OCI-LY1 (cell line): ENCODE measurements around the gene URAD.

Experiments
- H2AFZ ChIP-seq: fragments of 200-600 bp; sonication (generic), shearing (Covaris generic); 2 replicates; pipeline ENCODE4 v1.6.0; 2014; ENCODE audit warnings: antibody characterized with exemption, mild to moderate bottlenecking, low read length
- H3F3A ChIP-seq: fragments of 200-600 bp; sonication (generic), shearing (Covaris generic); 2 replicates; pipeline ENCODE4 v1.6.0; 2014; ENCODE audit warnings: mild to moderate bottlenecking, antibody characterized with exemption, low read length, moderate library complexity; ENCODE audit not compliant: insufficient read depth
- H3K27ac ChIP-seq: fragments of 200-600 bp; sonication (generic); 2 replicates; pipeline ENCODE4 v1.5.1; 2014; ENCODE audit warnings: low read length, mixed run types, mild to moderate bottlenecking, low read depth; ENCODE audit not compliant: poor library complexity, severe bottlenecking
- H3K27me3 ChIP-seq: fragments of 200-600 bp; sonication (generic); 2 replicates; pipeline ENCODE4 v1.6.0; 2014; ENCODE audit warnings: antibody characterized with exemption, mild to moderate bottlenecking, low read length, moderate library complexity; ENCODE audit not compliant: insufficient read depth
- H3K36me3 ChIP-seq: fragments of 200-600 bp; sonication (generic); 2 replicates; pipeline ENCODE4 v1.6.1; 2014; ENCODE audit warnings: mild to moderate bottlenecking, antibody characterized with exemption, low read length, moderate library complexity, mixed read lengths; ENCODE audit not compliant: insufficient read depth
- H3K4me1 ChIP-seq: fragments of 200-600 bp; sonication (generic); 2 replicates; pipeline ENCODE4 v1.5.1; 2014; ENCODE audit warnings: mild to moderate bottlenecking, low read length, moderate library complexity; ENCODE audit not compliant: insufficient read depth, severe bottlenecking
- H3K4me2 ChIP-seq: fragments of 200-600 bp; sonication (generic), shearing (Covaris generic); 2 replicates; pipeline ENCODE4 v1.6.1; 2014; ENCODE audit warnings: low read length
- H3K4me3 ChIP-seq: fragments of 200-600 bp; sonication (generic); 2 replicates; pipeline ENCODE4 v1.5.1; 2014; ENCODE audit warnings: low read length, low read depth, mild to moderate bottlenecking, mixed read lengths; ENCODE audit not compliant: poor library complexity, severe bottlenecking
- H3K79me2 ChIP-seq: fragments of 200-600 bp; shearing (Covaris generic); 2 replicates; pipeline ENCODE4 v1.6.1; 2016; ENCODE audit warnings: mixed run types, low read length, mixed read lengths; ENCODE audit not compliant: insufficient read depth
- H3K9ac ChIP-seq: fragments of 200-600 bp; sonication (generic), shearing (Covaris generic); 2 replicates; pipeline ENCODE4 v1.6.1; 2014; ENCODE audit warnings: mild to moderate bottlenecking, low read length, mixed read lengths
- H3K9me2 ChIP-seq: fragments of 200-600 bp; sonication (generic), shearing (Covaris generic); 2 replicates; pipeline ENCODE4 v1.6.1; 2014; ENCODE audit warnings: low read depth, mild to moderate bottlenecking, low read length, mixed read lengths
- H3K9me3 ChIP-seq: fragments of 200-600 bp; shearing (Covaris generic); 2 replicates; pipeline ENCODE4 v1.6.1; 2014; ENCODE audit warnings: low read length, mixed read lengths
- H4K20me1 ChIP-seq: fragments of 200-600 bp; sonication (generic), shearing (Covaris generic); 2 replicates; pipeline ENCODE4 v1.6.0; 2016; ENCODE audit warnings: mild to moderate bottlenecking, low read length; ENCODE audit not compliant: insufficient read depth
- EZH2 ChIP-seq: fragments of 200-600 bp; sonication (generic), shearing (Covaris generic); IDR thresholded peaks from 2 replicates; pipeline ENCODE4 v1.8.0; 2017; ENCODE audit warnings: borderline replicate concordance, mixed run types, mild to moderate bottlenecking, antibody characterized with exemption, low read length, moderate library complexity, mixed read lengths
- TF ChIP-seq, protein P1 (sequence below): fragments of 200-600 bp; sonication (generic), shearing (Covaris generic); IDR thresholded peaks from 2 replicates; pipeline ENCODE4 v1.5.1; 2017; ENCODE audit warnings: mild to moderate bottlenecking, antibody characterized with exemption, low read length, moderate library complexity, mixed read lengths

Gene URAD

GRCh38 chr13:27956576-27957300, 31.8 kb downstream of the URAD start:
- no peak overlapping the region for H3K4me3 ChIP-seq
- H2AFZ ChIP-seq, result no peak overlapping the region
- no peaks in the 10 kb centered on the region for H4K20me1 ChIP-seq
- TF ChIP-seq, protein P1, sequence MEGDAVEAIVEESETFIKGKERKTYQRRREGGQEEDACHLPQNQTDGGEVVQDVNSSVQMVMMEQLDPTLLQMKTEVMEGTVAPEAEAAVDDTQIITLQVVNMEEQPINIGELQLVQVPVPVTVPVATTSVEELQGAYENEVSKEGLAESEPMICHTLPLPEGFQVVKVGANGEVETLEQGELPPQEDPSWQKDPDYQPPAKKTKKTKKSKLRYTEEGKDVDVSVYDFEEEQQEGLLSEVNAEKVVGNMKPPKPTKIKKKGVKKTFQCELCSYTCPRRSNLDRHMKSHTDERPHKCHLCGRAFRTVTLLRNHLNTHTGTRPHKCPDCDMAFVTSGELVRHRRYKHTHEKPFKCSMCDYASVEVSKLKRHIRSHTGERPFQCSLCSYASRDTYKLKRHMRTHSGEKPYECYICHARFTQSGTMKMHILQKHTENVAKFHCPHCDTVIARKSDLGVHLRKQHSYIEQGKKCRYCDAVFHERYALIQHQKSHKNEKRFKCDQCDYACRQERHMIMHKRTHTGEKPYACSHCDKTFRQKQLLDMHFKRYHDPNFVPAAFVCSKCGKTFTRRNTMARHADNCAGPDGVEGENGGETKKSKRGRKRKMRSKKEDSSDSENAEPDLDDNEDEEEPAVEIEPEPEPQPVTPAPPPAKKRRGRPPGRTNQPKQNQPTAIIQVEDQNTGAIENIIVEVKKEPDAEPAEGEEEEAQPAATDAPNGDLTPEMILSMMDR, result no peak
- TF ChIP-seq EZH2, result no peak
- H3K36me3 ChIP-seq, result no peaks in the 10 kb centered on the region
- no peaks in the 10 kb centered on the region for H3K9me2 ChIP-seq
- H3K27ac ChIP-seq, result no peak overlapping the region
- H3K27me3 ChIP-seq, result no peaks in the 10 kb centered on the region
- H3F3A ChIP-seq, result no peaks in the 10 kb centered on the region
- peaks cover 7% of the 10 kb centered on the region for H3K4me1 ChIP-seq
- H3K9me3 ChIP-seq, result no peaks in the 10 kb centered on the region
- no peak overlapping the region for H3K4me2 ChIP-seq
- no peaks in the 10 kb centered on the region for H3K79me2 ChIP-seq
- H3K9ac ChIP-seq, result no peak overlapping the region

DNA sequence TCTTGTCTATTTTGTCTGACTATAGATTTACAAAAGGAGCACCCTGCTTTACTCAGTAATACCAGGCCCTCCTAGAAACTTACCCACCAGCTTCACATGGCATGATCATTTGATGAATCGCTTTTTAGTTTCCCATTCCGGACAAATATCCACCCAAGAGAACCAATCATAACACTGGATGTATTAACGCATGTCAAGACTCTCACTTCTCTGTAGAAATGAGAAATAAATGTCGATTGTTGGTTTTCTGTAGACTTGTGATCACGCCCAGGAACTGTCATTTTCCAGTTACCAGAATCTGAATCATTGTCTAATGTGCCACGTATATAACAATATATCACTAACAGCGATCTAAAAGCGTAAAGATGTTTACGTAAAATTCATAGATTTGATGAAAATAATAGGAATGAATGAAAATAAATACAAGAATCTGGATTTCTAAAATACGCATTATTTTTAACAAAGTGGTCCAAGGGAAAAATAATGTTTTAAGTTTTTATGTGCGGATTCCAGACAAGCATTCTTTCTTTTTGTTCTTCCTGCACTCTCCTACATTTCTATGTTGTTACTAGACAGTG, 33.4 kb downstream of the URAD start:
- no peak for TF ChIP-seq EZH2
- TF ChIP-seq, protein P1, result no peak
- H3F3A ChIP-seq, result no peaks in the 10 kb centered on the region
- H2AFZ ChIP-seq, result no peak overlapping the region
- H3K4me2 ChIP-seq, result no peak overlapping the region
- no peak overlapping the region for H3K9ac ChIP-seq
- H3K4me1 ChIP-seq, result peaks cover 7% of the 10 kb centered on the region
- no peaks in the 10 kb centered on the region for H3K27me3 ChIP-seq
- no peaks in the 10 kb centered on the region for H3K9me2 ChIP-seq
- no peak overlapping the region for H3K27ac ChIP-seq
- H3K36me3 ChIP-seq, result no peaks in the 10 kb centered on the region
- no peaks in the 10 kb centered on the region for H4K20me1 ChIP-seq
- H3K9me3 ChIP-seq, result no peaks in the 10 kb centered on the region
- H3K4me3 ChIP-seq, result no peak overlapping the region
- no peaks in the 10 kb centered on the region for H3K79me2 ChIP-seq

- no peaks in the 10 kb centered on the region for H3K9me2 ChIP-seq
- no peak overlapping the region for H3K4me3 ChIP-seq
- no peaks in the 10 kb centered on the region for H3K36me3 ChIP-seq
- peaks cover 7% of the 10 kb centered on the region for H3K4me1 ChIP-seq
- H2AFZ ChIP-seq, result no peak overlapping the region
- H3K27me3 ChIP-seq, result no peaks in the 10 kb centered on the region
- no peak overlapping the region for H3K27ac ChIP-seq
- H3K9me3 ChIP-seq, result no peaks in the 10 kb centered on the region
- no peaks in the 10 kb centered on the region for H3F3A ChIP-seq
- H3K4me2 ChIP-seq, result no peak overlapping the region
- TF ChIP-seq, protein P1, result no peak
- TF ChIP-seq EZH2, result no peak
- no peak overlapping the region for H3K9ac ChIP-seq
- H3K79me2 ChIP-seq, result no peaks in the 10 kb centered on the region
- H4K20me1 ChIP-seq, result no peaks in the 10 kb centered on the region
These were observed 34.1 kb downstream of the URAD start for GRCh38 chr13:27954406-27954851.
